Lower leg skin (tissue), 4 donors: ENCODE results near the gene LMO4. TPM values are rescaled to one million over a fixed set of nuclear protein-coding genes. Genes with fewer than 3 reads are reported as not detected.

Source experiments
- DNase-seq, 2 donors: peaks; one replicate each; pipeline ENCODE4 v3.0.0-alpha.2; 2019; ENCODE audit warnings: low spot score in 2 of 2
- H3K4me3 ChIP-seq: fragments of 200-600 bp; sonication (generic); 2 replicates; pipeline ENCODE4 v1.5.1; 2017; ENCODE audit warnings: mild to moderate bottlenecking, low read depth; ENCODE audit not compliant: poor library complexity, severe bottlenecking
- POLR2A ChIP-seq, 2 donors: fragments of 450-650 bp; IDR thresholded peaks; one replicate each; pipeline ENCODE4 v1.6.1; 2016 to 2017; ENCODE audit warnings: antibody characterized with exemption in 2 of 2, mild to moderate bottlenecking in 1 of 2, moderate library complexity in 1 of 2
- WGBS, 2 donors: methylation state at CpG; one replicate each; pipeline ENCODE4 v1.1.5; 2018; 5-methylcytosine and 5-hydroxymethylcytosine counted together
- intact Hi-C: fragments of 100-400 bp; cut with DNase I; formaldehyde crosslinking; loops from one replicate; pipeline ENCODE4 v1.15.0; 2023; ENCODE audit warnings: low total_unique reads
- total RNA-seq, 4 donors: library from RNA; depleted of rRNA; stranded (reverse); fragments of >200 nt; gene quantifications; one replicate each; pipeline ENCODE4 v1.1.0, GENCODE V29; 2016
- TF ChIP-seq, protein P1 (sequence below), 3 donors: fragments of 450-650 bp; IDR thresholded peaks; one replicate each; pipeline ENCODE4 v1.5.1; 2016; ENCODE audit warnings: antibody characterized with exemption in 3 of 3, mild to moderate bottlenecking in 3 of 3, moderate library complexity in 2 of 3

LMO4 gene
- total RNA-seq, 4 donors from 2014 or later, result 21.2 to 63.3 (median 43.5) TPM

DNA sequence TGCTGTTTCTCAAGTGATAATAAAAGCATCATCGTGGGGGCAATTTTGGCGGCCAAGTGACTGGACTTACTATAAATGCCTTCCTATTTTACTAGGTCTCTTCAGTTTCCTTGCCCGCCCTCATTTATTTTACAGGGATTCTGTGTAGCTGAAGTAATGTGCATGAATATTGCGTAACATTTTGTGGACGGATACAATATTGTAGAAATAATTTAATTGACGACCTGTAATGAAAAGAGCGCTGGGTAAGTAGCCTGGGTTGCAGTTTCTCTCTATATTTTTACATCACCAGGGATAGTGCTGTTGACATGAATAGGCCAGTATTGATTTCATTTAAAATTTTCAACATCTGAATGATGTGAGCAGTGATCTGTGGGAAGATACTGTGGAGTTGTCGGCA is 28.1 kb upstream of the LMO4 start:
- no peak overlapping the region for H3K4me3 ChIP-seq
- DNase-seq, result no peak
- intact Hi-C loops, result no loop called here
- TF ChIP-seq, protein P1, sequence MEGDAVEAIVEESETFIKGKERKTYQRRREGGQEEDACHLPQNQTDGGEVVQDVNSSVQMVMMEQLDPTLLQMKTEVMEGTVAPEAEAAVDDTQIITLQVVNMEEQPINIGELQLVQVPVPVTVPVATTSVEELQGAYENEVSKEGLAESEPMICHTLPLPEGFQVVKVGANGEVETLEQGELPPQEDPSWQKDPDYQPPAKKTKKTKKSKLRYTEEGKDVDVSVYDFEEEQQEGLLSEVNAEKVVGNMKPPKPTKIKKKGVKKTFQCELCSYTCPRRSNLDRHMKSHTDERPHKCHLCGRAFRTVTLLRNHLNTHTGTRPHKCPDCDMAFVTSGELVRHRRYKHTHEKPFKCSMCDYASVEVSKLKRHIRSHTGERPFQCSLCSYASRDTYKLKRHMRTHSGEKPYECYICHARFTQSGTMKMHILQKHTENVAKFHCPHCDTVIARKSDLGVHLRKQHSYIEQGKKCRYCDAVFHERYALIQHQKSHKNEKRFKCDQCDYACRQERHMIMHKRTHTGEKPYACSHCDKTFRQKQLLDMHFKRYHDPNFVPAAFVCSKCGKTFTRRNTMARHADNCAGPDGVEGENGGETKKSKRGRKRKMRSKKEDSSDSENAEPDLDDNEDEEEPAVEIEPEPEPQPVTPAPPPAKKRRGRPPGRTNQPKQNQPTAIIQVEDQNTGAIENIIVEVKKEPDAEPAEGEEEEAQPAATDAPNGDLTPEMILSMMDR (IDR thresholded peaks at IDR 0.05), result no peak
- no peak for TF ChIP-seq POLR2A (IDR thresholded peaks at IDR 0.05)
- WGBS, 2 donors, result 86% methylated on average over 8 of the region's 8 CpGs

DNA sequence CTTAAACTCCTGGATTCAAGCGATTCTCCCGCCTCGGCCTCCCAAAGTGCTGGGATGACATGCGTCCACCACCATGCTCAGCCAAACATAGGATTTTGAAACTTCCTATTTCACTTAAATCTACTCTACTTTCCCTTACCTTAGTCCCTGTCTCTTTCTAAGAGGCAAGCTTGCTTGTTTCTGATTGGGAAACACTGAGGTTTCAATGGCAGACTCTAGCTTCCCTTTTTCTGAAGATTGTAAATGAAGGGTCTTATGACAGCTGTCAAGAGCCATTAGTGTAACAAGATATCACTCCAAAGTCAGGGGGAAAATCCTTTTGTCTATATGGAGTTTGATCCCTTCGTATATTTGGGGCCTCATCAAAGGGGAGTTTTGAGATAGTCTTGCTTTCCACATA is 23.5 kb upstream of the LMO4 start:
- no peak overlapping the region for H3K4me3 ChIP-seq
- 75 to 83% methylated on average over 5 of the region's 5 CpGs for WGBS, 2 donors
- intact Hi-C loops, result no loop called here
- TF ChIP-seq, protein P1 (IDR thresholded peaks at IDR 0.05), result no peak
- DNase-seq, result no peak

DNA sequence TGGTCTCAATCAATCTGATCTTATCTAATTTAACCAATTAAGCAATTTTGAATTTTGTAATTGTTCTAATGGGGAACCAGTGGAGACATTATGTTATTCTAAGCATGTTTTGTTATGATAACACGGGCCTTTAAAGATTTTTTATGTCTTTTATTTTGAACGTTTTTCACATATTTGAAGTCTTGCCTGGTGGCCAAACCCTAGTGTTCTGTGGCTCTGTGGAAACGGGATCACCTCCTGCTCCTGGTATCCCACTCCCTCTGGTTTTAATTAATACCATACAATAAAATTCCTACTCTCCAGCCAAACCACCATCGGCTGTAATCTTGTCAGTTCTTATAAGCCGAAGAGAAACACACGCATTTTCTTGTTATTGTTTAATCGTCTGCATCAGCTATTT is 22.9 kb upstream of the LMO4 start:
- no peak overlapping the region for H3K4me3 ChIP-seq
- WGBS, 2 donors, result 62 to 63% methylated on average over 7 of the region's 7 CpGs
- TF ChIP-seq POLR2A (IDR thresholded peaks at IDR 0.05), result no peak
- TF ChIP-seq, protein P1 (IDR thresholded peaks at IDR 0.05), result no peak
- no peak for DNase-seq
- intact Hi-C loops, result no loop called here

DNA sequence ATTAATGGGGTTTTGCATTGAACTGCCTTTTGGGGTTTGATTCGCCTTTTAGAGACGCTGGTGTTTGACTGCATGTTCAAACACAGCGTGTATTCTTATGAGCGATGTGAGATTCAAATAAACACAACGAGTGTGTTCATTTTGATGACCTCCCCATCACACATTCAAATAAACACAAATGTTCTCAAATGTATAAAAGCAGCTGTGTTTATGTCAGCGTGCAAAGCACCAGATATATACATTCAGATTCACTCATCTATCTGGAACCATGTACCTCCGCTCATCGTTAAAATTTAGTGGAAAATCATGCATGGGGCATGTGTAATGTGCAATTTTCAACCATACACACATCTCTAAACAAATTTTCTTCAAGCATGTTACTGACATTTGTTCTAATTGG is 21.4 kb upstream of the LMO4 start:
- intact Hi-C loops, result no loop called here
- WGBS, 2 donors, result 87 to 94% methylated on average over 8 of the region's 8 CpGs
- no peak for TF ChIP-seq POLR2A (IDR thresholded peaks at IDR 0.05)
- TF ChIP-seq, protein P1 (IDR thresholded peaks at IDR 0.05), result no peak
- no peak overlapping the region for H3K4me3 ChIP-seq
- no peak for DNase-seq

DNA sequence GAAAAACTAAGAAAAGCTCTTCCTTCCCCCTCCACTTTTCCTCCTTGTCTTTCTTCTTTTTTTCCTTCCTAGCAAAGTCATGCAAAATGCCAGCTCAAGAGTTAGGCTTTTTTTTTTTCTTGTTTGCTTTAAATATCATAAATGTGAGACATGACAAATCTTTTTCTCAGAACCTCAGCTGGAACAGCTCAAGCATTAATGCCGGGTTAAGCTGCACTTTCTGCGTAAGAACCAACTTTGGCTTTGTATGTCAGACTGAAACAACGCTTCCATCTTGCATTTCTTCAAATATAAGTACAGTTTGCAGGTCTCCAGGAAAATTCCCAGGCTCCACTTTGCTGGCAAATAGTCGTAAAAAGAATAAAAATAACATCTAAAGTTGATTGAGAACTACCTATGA is 20.7 kb upstream of the LMO4 start:
- intact Hi-C loops, result no loop called here
- no peak for DNase-seq
- H3K4me3 ChIP-seq, result no peak overlapping the region
- 88 to 91% methylated on average over 4 of the region's 4 CpGs for WGBS, 2 donors
- TF ChIP-seq, protein P1 (IDR thresholded peaks at IDR 0.05), result no peak
- TF ChIP-seq POLR2A (IDR thresholded peaks at IDR 0.05), result no peak

DNA sequence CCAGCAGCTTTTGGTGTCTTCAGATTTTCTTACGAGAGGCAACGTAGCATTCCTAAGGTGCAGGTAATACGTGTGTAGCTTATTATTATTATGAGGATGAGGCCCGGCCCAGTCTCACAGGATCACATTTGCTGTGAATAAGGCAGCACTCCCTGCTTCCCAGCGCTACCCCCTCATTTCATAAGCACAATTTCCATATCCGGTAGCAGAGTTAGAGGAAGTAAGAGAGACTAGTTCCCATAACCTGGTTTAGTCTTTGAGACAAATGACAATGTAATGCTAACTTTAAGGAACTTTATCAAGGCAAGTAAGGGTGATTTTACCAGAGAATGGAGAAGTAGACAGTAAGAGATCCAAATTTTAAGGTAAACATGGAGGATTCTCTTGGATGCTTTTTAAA is 14.6 kb upstream of the LMO4 start:
- DNase-seq, result no peak
- intact Hi-C loops, result no loop called here
- WGBS, 2 donors, result 88 to 94% methylated on average over 6 of the region's 6 CpGs
- no peak overlapping the region for H3K4me3 ChIP-seq
- TF ChIP-seq, protein P1 (IDR thresholded peaks at IDR 0.05), result no peak
- no peak for TF ChIP-seq POLR2A (IDR thresholded peaks at IDR 0.05)
